ENCODE results near the gene KCNH4.

Gene KCNH4

GRCh38 chr17:42122371-42123303 lies 58.3 kb downstream of the KCNH4 start, which contains the start of gene HSPB9:
Gene HSPB9 (plus strand): TSS chr17:42122804. CDS start chr17:42122851, 47 bp downstream.
- DNase-seq (ENCODE audit: low read depth in 1 of 2, low spot score in 1 of 2): no peak
- in situ Hi-C loops (cut with HindIII; ENCODE audit: low pct_unique_long_range_greater_than_20kb, low sequenced_read_pairs): no loop called here

GRCh38 chr17:42120770-42121769 lies 59.9 kb downstream of the KCNH4 start, which contains the start of gene KAT2A:
Gene KAT2A (minus strand): TSS chr17:42121367. CDS start chr17:42121304, 63 bp downstream.
- in situ Hi-C loops (cut with HindIII; ENCODE audit: low pct_unique_long_range_greater_than_20kb, low sequenced_read_pairs): no loop called here
- peak; percentile 90 to 99 for DNase-seq (ENCODE audit: low read depth in 1 of 2, low spot score in 1 of 2)
- TF ChIP-seq JUND (IDR thresholded peaks at IDR 0.05; ENCODE audit: low read depth): no peak

More at GRCh38 chr17:42122371-42123303, 58.3 kb downstream of the KCNH4 start, which contains the start of gene HSPB9:
- TF ChIP-seq JUND (IDR thresholded peaks at IDR 0.05; ENCODE audit: low read depth): no peak

- DNase-seq (ENCODE audit: low read depth in 1 of 2, low spot score in 1 of 2): no peak
- in situ Hi-C loops (cut with HindIII; ENCODE audit: low pct_unique_long_range_greater_than_20kb, low sequenced_read_pairs): no loop called here
- no peak for TF ChIP-seq JUND (IDR thresholded peaks at IDR 0.05; ENCODE audit: low read depth)
Measured at GRCh38 chr17:42120161-42120769, 60.7 kb downstream of the KCNH4 start.

- no peak for TF ChIP-seq JUND (IDR thresholded peaks at IDR 0.05; ENCODE audit: low read depth)
- DNase-seq (ENCODE audit: low read depth in 1 of 2, low spot score in 1 of 2): no peak
- in situ Hi-C loops (cut with HindIII; ENCODE audit: low pct_unique_long_range_greater_than_20kb, low sequenced_read_pairs): no loop called here
Measured at GRCh38 chr17:42119301-42119700, 61.6 kb downstream of the KCNH4 start.

GRCh38 chr17:42118545-42118944 lies 62.4 kb downstream of the KCNH4 start:
- in situ Hi-C loops (cut with HindIII; ENCODE audit: low pct_unique_long_range_greater_than_20kb, low sequenced_read_pairs): no loop called here
- DNase-seq (ENCODE audit: low read depth in 1 of 2, low spot score in 1 of 2): peak in 1 of 2 experiments; percentile 62
- TF ChIP-seq JUND (IDR thresholded peaks at IDR 0.05; ENCODE audit: low read depth): no peak

GRCh38 chr17:42118126-42118510 lies 62.8 kb downstream of the KCNH4 start:
- no peak for DNase-seq (ENCODE audit: low read depth in 1 of 2, low spot score in 1 of 2)
- in situ Hi-C loops (cut with HindIII; ENCODE audit: low pct_unique_long_range_greater_than_20kb, low sequenced_read_pairs): no loop called here
- TF ChIP-seq JUND (IDR thresholded peaks at IDR 0.05; ENCODE audit: low read depth): no peak

GRCh38 chr17:42117397-42118125 lies 63.4 kb downstream of the KCNH4 start:
- in situ Hi-C loops (cut with HindIII; ENCODE audit: low pct_unique_long_range_greater_than_20kb, low sequenced_read_pairs): no loop called here
- DNase-seq (ENCODE audit: low read depth in 1 of 2, low spot score in 1 of 2): no peak
- TF ChIP-seq JUND (IDR thresholded peaks at IDR 0.05; ENCODE audit: low read depth): no peak

GRCh38 chr17:42116705-42117396 lies 64.1 kb downstream of the KCNH4 start:
- in situ Hi-C loops (cut with HindIII; ENCODE audit: low pct_unique_long_range_greater_than_20kb, low sequenced_read_pairs): no loop called here
- no peak for TF ChIP-seq JUND (IDR thresholded peaks at IDR 0.05; ENCODE audit: low read depth)
- peak; percentile 85 to 92 for DNase-seq (ENCODE audit: low read depth in 1 of 2, low spot score in 1 of 2)

GRCh38 chr17:42114118-42114517 lies 66.8 kb downstream of the KCNH4 start:
- no peak for TF ChIP-seq JUND (IDR thresholded peaks at IDR 0.05; ENCODE audit: low read depth)
- no peak for DNase-seq (ENCODE audit: low read depth in 1 of 2, low spot score in 1 of 2)
- in situ Hi-C loops (cut with HindIII; ENCODE audit: low pct_unique_long_range_greater_than_20kb, low sequenced_read_pairs): no loop called here

- no peak for TF ChIP-seq JUND (IDR thresholded peaks at IDR 0.05; ENCODE audit: low read depth)
- DNase-seq (ENCODE audit: low read depth in 1 of 2, low spot score in 1 of 2): no peak
- in situ Hi-C loops (cut with HindIII; ENCODE audit: low pct_unique_long_range_greater_than_20kb, low sequenced_read_pairs): no loop called here
Measured at GRCh38 chr17:42113293-42114069, 67.5 kb downstream of the KCNH4 start.
